LNCAP (cell line): ENCODE results near the gene CCDC40.

Experiments
- CTCF ChIP-seq: fragments of 450-650 bp; IDR thresholded peaks from 2 replicates; pipeline ENCODE4 v1.5.1; 2017; ENCODE audit warnings: mild to moderate bottlenecking

CCDC40 gene

GRCh38 chr17:80065478-80066170, 29.2 kb downstream of the CCDC40 start:
- TF ChIP-seq CTCF: no peak

GRCh38 chr17:80067393-80067986, 31.0 kb downstream of the CCDC40 start:
- no peak for TF ChIP-seq CTCF

- TF ChIP-seq CTCF: no peak
These were observed 32.1 kb downstream of the CCDC40 start for GRCh38 chr17:80068301-80069222.

GRCh38 chr17:80070375-80071115, 34.1 kb downstream of the CCDC40 start:
- no peak for TF ChIP-seq CTCF

- no peak for TF ChIP-seq CTCF
These were observed 34.8 kb downstream of the CCDC40 start for GRCh38 chr17:80071116-80071841.

GRCh38 chr17:80072410-80072809, 36.0 kb downstream of the CCDC40 start:
- no peak for TF ChIP-seq CTCF

GRCh38 chr17:80080081-80080480, 43.6 kb downstream of the CCDC40 start:
- no peak for TF ChIP-seq CTCF
